Stimulated activated naive CD4-positive, alpha-beta T cell treated with Interleukin-2 at 50 U/mL for 16 hours (primary cell): ENCODE measurements around the gene PPP2R3C.
A peak's percentile ranks its signal among the peaks of the same experiment; 100 is the strongest.
"Not testable (repeated sequence)": the region's sequence is repeated elsewhere in the genome, so short reads cannot be mapped to it uniquely, and the experiment has no call there.

Source experiments
- DNase-seq: peaks from one replicate; lab custom pipeline; 2025; lab: John Stamatoyannopoulos, UW

The PPP2R3C gene

DNA sequence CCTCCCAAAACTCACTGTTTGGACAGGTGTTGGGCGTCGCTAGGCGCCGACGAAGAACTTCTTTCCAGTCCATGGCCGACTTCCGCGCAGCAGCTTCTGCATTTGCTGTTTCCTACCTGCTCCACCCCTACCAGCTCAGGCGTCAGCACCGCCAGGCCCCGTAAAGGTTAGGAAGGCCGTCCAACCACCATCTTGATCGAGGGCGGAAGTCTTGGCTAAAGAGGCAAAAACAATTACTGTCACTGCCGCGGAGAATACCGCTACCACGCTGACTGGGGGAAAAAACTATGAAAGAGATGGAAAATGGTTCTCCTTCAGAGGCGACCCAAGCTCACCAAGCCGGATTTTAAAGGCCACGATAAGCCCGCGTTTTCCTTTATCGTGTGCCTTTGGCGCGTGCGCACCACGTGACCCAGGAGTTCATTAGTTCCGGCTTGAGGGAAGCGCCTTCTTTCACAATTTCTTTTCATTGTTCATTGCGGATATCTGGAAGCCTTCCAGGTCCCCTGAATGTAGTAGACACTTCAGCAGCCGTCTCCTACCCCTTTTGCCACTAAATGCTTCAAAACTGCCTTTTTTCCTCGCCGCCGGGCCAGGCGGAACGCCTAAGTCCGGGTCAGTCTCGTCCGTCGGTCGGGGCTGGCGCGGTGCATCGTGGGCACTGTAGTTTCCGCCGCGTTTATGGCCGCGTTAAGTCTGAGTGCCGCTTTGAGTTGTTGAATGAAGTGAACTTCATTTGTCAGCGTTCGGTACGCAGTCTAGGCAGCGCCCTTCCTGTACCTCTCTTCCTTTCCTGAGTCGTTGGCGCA is at the start of gene PPP2R3C, which contains the start of gene PRORP:
Gene PPP2R3C (minus strand): TSS at position 104 of the 809 bp plus-strand sequence. CDS start 31 bp downstream, at position 73.
Gene PRORP (plus strand): TSS at position 666 of the 809 bp plus-strand sequence. CDS start 694 bp downstream, outside the sequence.
- DNase-seq: peak; percentile 92

DNA sequence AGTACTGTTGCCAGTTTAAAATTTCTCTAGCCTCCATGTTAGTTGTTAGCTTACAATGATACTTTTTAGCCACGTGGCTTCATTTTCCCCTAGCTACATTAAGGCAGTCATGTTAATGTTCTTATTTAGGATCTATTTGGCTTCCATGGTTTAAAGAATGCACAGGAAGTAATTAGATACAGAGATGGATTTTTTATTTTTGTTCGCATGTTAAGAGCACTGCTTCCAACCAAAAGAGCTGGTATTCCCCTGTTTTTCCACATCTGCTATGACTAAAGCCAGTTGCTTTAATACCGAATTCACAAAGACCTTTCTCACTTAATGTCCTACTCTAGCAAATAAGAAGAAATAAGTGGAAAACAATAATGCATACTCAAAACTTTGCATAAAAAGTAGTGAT is 45.7 kb upstream of the PPP2R3C start:
- DNase-seq: no peak

DNA sequence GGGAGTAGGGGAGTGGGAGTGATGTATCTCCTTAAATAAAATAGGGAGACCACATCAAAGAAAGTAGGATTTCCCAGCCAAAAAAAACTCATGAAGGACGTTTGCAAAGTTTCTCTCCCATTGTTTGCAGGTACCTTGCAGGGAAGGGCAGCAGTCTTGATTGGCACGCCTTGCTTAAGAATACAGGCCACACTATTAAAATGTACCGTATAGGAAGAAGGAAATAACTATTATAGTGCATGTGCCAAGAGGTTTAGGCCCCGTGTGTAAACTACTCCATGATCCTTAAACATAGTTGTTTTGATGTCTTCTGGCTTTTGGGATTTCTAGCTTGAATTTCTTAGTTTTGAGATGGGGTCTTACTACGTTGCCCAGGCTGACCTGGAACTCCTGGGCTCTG is 43.1 kb upstream of the PPP2R3C start:
- no peak for DNase-seq

DNA sequence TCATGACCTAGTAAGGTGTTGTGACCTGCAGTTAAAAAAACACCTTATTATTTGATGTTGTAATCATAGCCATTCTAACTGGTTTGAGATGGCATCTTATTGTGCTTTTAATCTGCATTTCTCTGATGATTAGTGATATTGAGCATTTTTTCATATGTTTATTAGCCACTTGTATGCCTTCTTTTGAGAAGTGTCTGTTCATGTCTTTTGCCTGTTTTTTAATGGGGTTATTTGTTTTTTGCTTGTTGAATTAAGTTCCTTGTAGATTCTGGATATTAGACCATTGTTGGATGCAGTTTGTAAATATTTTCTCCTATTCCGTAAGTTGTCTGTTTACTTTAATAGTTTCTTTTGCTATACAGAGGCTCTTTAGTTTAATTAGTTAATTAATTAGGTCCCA is 41.6 kb upstream of the PPP2R3C start:
- DNase-seq: no peak

DNA sequence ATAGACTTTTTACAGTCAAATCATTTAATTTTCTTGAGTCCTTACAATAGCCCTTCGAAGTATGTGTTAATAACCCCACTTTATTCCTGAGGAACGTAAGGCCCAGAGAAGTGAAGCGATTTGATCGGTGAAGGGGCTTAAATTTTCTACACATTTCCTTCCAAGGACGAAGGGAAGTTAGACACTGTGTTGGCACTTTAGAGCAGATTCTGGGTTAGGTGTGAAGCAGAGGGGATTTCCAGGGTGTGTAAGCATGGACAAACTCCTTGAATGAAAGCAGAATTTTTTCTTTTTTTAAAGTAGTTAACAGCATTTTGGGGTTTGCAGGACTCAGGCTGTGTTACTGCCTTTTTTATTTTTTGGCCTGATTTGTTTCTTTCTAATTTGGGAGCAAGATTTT is 39.4 kb upstream of the PPP2R3C start:
- no peak for DNase-seq

DNA sequence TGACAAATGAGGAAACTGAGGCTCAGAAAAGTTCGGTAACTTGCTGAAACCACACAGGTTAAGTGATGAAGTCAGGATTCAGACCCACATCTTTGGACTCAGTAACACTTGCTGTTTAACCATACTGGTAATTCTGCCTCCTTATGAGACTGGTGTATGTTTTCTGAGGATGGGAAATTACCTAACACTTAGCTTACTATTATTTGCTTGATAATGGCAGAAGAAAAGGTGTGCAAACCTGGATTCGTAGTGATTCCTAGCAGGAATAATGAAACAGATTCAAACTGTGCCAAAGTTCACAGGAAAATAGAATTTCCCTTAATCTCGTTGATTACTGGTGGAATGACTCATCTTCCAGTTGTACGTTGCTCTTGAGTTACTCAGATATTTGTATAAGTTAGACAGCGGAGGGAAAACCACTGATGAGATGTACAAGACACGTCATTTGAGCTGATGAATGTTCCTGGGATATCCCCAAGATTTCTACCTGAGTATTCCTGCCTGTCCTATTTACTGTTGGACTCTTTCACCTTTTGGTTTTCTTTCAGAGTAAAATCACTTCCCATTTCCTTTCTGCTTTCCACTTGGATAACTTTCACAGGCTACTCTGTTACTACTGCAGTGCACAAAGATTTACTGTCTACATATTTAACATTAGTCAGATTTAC is 38.1 kb upstream of the PPP2R3C start:
- no peak for DNase-seq

DNA sequence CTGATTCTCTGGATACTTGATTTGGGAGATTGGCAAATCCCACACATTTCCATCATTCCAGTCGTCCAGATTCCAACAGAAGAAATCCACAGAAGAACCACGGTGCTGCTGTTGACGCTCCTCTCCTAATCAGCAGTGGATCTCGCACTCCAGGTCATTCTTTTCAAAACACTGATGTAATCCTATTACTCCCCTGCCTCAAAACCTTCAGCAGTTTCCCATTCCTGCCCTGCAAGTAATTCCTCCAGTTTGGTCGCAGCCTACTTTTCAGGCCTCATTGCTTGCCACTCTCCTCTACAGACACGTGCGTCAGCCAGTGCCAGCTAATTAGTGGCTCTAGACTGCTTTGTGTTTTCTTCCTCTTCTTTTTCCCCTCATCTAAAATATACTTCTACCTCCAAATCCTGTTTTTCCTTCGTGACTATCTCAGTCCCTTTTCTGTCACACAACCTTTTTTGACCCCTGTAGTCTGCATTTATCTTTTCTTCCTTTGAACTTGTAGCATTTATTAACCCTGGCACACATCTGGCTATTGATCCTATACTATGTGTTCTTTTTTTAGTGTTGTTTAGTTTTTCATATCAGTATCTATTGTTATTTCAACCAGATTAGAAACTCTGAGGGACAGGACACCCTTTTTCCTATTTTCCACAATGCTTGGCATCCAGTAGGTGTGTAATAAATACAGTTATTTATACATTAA is 37.3 kb upstream of the PPP2R3C start:
- no peak for DNase-seq

DNA sequence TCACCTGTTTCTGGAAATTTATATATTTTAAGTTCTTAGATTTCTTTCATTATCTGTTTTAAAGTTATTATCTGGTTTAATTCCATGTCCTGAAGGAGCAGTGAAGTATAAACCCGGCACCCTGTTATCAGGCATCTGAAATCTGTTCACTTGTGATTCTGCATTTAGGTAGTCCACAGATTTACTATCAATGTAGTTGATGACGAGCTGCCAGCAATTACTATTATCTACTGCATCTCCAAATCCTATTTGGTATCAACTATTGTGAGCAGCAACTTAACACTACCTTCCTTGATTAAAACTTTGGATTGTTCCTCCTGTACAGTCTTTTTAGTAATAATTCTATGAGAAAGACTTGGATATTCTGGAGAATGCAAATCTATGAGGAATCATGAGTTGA is 36.7 kb upstream of the PPP2R3C start:
- no peak for DNase-seq

DNA sequence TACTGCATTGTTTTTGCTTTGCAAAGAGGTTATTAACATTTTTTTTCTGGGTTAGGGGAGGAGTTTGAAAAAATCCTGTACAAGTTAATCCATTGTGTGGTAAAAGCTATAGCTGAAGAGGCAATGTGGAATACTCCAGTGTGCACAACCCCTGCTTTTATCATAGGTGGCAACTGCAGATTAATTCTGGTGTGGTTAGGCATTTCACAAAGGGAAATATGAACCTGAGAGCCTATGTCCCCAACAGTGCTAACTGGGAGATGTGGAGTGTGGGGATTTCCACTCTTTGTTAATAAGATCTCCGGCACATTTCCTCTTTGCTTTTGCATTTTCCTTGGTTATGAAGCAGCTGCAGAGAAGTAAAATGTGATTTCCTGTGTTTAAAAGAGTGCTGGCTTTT is 34.2 kb upstream of the PPP2R3C start:
- DNase-seq: no peak

DNA sequence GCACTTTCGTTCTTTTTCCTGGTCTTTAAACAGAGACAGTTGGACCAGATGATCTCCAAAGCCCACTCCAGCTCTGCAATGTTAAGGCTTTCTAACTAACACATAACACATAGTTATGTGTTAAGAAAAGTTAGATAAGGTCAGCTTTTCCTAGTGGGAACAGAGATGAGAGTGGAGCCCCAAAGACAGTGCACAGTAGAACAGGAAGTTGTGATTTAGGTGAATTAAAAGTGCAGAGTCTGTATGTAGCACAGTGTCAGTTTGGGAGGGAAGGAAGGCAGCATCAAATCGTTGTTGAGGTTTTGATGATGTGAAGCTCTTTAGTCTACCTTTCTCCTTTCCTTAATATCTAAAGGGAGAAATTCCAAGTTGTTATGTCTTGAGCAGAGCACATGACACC is 32.2 kb upstream of the PPP2R3C start:
- no peak for DNase-seq

DNA sequence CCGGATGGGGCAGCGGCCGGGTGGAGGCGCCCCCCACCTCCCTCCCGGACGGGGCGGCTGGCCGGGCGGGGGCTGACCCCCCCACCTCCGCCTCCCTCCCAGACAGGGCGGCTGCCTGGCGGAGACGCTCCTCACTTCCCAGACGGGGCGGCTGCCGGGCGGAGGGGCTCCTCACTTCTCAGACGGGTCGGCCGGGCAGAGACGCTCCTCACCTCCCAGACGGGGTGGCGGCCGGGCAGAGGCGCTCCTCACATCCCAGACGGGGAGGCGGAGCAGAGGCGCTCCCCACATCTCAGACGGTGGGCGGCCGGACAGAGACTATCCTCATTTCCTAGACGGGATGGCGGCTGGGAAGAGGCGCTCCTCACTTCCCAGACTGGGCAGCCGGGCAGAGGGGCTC is 30.7 kb upstream of the PPP2R3C start:
- not testable (repeated sequence) for DNase-seq

DNA sequence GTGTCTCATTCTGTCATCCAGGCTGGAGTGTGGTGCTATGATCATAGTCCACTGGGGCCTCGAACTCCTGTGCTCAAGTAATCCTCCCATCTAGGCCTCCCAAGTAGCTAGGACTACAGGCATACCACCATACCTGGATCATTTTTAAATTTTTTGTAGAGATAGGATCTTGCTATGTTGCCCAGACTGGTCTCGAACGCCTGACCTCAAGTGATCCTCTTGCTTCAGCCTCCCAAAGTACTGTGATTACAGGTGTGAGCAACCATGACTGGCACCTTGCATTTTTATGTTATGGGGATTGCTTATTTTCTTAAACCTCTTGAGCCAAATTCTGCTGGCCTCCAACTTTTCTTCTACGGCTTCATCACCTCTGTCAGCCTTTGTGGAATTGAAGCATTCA is 27.4 kb upstream of the PPP2R3C start:
- no peak for DNase-seq

DNA sequence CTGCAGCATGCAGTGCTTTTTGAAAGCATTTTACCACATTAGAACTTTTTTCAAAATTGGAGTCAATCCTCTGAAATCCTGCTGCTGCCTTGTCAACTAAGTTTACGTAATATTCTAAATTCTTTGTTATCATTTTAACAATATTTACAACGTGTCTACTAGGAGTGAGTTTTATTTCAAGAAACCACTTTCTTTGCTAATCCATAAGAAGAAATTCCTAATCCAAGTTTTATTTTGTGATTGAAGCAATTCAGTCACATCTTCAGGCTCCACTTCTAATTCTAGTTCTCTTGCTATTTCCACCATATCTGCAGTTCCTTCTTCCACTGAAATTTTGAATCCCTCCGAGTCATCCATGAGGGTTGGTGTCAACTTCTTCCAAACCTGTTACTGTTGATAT is 25.9 kb upstream of the PPP2R3C start:
- no peak for DNase-seq

DNA sequence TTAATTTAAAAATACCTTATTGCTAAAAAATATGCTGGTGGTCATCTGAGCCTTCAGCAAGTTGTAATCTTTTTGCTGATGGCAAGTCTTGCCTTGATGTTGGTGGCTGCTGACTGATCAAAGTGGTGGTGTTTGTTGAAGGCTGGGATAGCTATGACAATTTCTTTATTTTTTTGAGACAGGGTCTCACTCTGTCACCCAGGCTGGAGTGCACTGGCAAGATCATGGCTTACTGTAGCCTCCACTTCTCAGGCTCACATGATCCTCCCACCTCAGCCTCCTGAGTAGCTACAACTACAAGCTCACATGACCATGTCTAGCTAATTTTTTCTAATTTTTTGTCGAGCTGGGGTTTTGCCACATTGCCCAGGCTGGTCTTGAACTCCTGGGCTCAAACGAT is 25.4 kb upstream of the PPP2R3C start:
- DNase-seq: no peak

DNA sequence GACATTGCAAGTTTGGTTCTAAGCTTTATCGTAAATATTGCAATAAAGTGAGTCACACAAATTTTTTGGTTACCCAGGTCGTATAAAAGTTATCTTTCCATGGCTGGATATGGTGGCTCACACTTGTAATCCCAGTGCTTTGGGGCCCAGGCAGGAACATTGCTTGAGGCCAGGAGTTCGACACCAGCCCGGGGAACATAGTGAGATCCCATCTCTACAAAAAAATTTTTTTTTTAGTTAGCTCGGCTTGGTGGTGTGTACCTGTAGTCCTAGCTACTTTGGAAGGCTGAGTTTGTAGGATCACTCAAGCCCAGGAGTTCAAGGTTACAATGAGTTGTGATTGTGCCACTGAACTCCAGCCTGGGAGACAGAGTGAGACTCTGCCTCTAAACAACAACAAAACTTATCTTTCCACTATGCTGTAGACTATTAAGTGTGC is 24.9 kb upstream of the PPP2R3C start:
- DNase-seq: no peak

DNA sequence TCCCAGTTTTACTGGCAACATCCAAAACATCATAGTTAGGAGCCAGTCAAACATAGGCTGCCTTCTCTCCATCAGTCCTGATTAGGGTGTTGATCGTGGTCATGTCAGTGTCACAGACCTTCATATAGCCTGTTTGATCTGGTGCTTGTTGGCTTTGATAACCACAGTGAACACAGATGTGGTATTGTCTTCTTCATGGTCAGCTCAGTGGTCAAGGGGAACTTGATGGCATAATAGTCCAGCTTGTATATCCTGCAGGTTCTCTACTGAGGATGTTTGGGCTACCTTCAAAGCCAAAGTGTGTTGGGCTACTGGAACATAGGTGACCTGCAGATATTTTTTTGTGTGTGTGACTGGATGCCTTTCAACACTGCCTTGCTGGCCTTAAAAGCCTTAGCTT is 22.2 kb upstream of the PPP2R3C start:
- DNase-seq: no peak

DNA sequence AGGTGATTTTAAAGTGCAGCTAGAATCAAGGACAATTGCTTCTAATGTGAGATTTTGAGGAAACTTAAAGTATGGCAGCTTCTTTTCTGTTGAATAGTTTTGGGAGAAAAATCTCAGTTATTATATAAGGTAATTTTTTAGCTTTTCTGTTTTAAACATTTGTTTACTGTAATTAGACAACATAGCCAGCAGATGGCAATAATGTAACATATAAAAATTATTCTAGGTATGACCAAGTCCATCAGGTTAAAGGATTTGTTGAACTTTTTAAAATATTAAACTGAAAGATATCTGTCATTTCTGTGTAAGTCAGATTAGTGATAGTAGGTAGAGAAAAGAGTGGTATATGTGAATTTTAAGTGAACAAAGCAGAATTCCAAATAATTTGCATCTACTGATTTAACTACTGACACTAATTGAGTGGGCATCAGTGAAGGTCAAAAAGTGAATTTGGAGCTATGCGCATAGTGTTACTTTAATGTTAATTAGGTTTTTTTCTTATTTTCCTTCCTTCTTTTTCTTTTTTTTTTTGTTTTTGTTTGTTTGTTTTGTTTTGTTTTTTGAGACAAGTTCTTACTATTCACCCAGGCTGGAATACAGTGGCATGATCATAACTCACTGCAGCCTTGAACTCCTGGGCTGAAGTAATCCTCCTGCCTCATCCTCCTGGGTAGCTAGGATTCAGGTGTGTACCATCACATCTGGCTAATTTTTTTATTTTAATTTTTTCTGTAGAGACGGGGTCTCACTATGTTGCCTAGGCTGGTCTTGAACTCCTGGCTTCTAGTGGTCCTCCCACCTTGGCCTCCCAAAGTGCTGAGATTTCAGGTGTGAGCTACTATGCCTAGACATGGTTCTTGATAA is 19.2 kb upstream of the PPP2R3C start:
- DNase-seq: no peak

DNA sequence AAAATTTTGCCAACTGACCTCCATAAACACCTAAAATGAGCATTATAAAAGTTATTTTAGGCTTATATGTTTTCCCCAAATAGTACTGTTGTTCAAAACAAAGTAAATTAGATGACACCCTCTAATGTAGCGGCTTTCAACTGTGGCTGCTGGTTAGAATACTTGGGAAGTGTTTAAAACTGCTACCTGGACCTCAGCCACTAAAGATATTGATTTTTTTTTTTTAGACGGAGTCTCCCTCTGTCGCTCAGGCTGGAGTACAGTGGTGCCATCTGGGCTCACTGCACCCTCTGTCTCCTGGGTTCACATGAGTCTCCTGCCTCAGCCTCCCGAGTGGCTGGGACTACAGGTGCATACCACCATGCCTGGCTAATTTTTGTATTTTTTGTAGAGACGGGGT is 16.8 kb upstream of the PPP2R3C start:
- no peak for DNase-seq

DNA sequence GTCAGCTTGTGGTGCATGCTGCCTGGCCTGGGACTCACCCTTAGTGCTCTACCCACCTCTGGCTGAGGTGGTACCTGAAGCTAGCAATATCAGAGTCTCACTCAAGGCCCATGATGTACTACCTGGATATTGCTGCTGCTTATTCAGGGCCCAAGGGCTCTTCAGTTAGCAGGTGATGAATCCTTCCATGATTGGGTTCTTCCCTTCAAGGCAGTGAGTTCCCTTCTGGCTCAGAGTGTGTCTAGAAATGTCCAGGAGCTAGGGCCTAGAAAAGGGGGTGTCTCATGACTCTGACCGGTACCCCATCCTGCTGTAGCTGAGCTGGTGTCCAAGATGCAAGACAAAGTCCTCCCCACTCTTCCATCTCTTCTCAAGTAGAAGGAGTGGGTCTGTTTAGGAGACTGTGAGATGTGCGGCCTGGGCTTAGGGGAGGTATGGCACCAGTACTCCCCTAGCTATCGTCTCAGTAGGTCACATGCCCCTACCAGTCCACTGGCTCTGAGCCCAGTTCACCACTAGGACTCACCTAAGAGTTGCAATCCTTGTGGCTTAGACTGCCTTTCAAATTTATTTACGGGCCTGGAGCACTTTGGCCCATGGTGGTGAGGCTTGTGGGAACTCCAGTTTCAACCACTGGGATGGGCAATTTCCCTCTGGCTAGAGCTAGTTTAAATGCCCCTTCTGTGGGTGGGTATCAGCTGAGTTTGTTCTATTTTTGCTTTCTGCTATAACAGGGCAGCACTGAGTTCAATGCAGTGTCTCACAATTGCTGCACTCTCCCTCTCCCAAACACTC is 12.7 kb upstream of the PPP2R3C start:
- no peak for DNase-seq

DNA sequence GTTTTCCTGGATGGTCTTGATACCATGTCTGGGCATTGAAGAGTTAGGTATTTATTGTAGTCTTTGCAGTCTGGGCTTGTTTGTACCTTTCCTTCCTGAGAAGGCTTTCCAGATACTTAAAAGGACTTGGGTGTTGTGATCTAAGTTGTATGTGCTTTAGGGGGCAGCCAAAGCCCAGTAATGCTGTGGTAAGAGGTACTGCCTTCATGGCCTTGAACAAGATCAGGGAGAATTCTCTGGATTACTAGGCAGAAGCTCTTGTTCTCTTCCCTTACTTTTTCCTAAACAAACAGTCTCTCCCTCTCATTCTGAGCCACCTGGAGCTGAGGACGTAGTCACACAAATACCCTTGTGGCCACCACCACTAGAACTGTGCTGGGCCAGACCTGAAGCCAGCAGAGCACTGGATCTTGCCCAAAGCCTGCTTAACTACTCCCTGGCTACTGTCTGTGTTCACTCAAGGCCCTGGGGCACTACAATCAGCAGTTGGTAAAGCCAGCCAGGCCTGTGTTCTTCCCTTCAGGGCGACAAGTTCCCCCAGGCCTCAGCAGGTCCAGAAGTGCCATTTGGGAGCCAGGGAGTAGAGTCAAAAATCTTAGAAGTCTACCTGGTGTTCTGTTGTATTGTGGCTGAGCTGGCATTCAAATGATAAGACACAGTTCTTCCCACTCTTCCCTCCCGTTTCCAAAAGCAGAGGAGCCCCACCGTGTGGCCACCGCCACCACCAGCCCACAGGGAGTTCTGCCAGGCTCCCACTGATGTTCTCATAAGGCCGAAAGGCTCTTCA is 11.9 kb upstream of the PPP2R3C start:
- DNase-seq: no peak
